Middle frontal gyrus (tissue), 1 donor: ENCODE data around the gene C10orf95.

ENCODE experiments used
- DNase-seq: peaks from one replicate; pipeline ENCODE4 v3.0.0-alpha.2; 2015; ENCODE audit warnings: low spot score; ENCODE audit errors: extremely low spot score

The C10orf95 gene

DNA sequence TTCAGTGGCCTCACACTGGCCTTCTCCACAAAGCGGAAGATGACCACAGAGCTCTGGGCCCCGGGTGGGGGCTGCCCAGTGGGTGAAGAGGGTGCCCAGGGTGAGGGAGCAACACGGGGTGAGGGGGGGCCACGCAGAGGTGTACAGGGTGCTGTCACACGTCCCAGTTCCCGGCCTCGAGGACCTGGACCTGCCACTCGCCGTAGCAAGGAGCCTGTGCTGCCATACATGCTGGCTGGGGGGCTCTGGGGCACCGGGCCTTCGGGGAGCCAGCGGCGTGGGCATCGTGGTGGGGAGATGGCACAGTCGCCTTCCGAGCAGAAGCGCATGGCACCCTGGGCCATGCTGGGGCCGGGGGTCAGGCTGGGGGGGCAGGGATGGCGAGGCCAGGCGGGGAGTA lies 34.6 kb downstream of the C10orf95 start:
- no peak for DNase-seq

DNA sequence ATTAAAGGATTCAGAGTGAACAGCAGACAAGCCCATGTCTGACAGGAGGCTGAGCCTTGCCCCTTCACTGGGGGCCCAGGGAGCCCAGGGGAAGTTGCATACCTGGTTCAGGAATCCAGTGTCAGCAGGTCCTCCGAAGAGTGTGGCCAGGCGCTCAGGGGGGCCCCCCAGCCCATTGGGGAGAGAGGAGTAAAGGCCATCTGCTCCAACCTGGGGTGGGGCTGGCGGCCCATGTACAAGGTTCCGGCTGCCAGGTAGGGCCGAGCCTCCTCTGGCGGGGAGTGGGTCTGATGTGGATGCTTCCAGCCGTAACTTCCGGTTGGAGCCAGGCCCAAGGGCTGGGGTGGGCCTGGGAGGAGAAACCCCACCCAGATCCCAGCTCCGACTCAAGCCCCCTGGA lies 35.1 kb downstream of the C10orf95 start:
- no peak for DNase-seq

DNA sequence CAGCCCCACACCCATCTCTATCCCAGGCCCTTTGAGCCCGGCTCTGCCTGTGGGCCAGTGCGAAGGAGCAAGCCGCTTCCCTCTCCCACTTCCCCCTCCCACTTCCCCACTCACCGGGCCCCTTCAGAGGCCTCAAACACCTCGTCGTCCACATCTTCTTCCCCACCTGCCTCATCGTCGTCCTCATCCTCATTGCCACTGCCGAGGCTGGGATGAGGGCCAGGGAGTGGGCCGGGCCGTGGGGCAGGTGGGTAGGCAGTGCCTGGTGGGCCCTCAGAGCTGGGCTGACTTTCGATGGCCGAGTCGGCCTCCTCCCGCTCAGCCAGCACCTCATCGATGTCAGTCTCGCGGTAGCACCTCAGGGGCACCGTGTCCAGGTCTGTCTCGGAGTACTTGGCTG lies 36.6 kb downstream of the C10orf95 start:
- no peak for DNase-seq

DNA sequence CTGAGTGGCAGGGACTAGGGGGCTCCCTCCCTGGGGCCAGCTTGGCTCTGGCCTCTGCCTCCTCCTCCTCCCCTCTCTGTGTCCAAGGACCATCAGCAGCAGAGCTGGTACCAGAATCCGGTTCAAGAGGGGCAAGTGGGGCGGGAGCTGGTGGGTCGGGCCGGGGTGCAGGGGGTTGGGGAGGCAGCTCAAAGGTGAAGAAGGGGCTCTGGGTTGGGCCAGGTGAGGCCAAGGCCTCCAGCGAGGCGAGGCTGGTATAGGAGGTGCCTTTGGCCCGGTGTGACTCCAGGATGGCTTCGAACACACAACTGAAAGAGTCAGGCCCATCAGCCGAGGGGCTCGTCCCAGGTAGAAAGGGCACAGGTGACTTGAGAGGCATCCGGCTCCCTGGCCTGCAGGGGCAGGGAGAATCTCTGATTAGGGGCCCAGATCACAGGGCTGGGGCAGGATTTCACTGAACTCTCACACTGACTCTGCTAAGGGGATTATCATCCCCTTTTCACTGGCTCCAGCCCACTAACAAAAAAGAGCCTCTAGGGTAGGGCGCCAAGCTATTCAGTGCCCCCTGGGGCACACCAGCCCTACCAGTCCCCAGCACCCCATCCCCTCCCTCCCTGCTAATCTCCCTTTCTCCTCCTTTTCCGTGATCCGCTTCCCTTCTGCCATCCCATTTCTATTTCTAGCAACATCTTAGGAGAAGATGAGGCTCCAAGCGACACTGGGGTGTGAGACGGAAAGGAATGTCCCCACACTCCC lies 37.4 kb downstream of the C10orf95 start:
- no peak for DNase-seq

DNA sequence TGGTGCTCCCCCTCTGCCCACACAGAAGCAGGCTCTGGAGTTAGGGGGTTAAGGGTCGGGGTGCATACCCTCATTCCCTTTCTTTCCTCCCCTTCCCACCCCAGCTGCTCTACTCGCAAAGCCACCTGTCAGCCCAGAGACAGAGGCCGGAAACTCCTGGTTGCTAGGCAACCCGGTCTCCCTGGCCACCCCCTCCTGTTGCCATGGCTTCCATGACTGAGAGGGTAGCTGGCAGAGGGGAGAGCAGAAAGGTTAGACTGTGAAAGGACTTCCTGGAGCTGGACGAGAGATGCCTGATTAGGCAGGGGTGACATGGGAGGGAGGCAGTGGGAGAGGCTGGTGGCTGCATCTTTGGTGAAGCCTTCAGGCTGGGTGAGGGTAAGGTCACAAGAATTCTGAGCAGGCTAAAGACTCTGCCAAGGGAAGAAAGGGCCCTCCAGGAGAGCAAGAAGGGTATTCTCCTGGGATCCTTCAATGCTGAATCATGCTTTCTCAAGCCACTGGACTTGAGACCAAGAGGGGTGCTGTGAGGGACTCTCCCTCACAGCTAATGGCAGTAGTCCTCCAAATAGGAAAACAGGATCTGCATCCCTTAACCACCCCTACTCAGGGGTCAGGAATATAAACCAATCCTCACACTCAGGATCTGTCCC lies 38.2 kb downstream of the C10orf95 start:
- DNase-seq = no peak

DNA sequence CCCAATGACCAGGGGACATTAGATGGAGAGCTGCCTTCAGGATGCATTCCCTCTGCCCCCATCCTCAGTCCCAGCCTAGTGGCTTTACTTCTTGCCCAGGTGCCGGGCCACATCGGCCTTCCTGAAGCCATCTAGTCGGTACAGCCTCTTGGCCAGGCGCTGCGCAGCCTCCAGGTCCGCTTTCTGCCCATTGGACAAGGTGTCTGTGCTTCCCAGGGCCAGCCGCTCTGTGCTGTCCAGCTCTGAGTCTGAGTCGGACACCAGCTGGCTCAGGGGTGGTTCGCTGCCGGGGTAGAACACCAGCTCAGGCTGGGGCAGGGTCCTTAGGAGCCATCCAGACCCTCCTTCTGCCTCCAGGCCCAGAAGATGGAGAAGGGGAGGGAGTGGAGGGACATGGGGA lies 39.0 kb downstream of the C10orf95 start:
- DNase-seq = no peak

DNA sequence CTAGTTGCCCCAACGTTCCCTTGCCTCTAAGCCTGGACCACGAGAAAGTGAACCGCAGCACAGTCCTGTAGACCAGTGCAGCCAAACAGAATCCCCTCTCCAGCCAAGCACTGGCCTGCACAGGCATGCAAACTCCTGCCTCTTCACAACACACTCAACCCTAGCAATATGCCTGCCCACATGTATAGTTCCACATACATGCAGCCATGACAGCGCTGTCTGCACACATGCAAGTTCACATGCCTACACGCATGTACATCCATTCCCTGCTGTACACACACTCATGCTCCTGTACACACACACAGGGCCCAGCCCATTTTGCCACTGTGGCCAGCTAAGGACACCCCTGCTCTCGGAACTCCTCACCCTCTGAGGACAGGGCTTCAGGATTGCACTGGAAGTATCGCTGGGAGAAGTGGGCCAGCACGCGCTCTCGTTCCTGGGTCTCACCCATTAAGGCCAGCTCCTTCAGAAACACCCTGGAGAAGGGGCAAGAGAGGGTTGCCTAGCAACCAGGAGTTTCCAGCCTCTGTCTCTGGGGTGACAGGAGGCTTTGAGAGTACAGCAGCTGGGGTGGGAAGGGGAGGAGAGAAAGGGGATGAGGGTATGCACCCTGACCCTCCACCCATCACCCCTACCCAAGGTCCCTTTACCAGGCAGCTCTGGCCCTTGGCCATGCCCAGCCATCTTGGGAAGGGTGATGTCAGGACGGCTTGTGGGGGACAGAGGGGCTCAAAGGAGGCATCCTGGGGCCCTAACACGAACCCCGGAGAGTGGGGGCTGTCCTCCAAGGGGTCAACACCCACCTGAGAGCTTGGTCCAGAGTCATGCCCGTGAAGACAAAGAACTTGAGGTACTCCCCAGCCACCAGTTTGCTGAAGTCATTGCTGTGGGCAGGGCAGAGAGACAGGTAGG lies 39.7 kb downstream of the C10orf95 start:
- DNase-seq = no peak

DNA sequence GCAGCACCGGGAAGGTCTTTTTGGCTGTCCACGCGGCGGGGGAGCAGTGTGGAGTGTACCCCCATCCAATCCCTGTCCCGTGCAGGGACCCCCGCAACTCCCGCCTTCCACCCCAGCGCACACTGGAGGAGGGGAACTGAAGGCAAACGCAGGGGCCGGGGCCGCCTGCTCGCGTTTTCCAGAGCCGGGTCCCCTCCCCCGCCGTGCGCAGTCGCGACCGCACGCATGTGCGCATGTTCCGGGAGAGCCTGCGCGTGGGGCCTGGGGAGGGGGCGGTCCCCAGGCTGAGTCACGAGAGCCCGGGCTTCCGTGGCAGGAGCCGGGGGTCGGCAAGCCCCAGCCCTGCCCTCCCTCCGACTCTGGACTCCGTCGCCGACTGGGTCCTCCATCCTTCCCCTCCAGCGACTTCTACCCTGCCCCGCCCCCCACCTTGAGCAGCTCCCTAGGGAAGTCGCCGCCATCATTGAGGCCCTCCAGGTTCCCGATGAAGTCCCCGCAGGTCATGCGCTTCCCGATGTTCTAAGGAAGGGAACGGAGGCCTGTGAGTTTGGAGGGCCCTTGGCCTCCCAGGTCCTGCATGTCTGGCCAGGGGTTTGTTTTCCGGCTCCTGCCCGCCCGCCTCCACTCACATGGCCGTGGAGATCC lies 40.8 kb downstream of the C10orf95 start:
- no peak for DNase-seq

DNA sequence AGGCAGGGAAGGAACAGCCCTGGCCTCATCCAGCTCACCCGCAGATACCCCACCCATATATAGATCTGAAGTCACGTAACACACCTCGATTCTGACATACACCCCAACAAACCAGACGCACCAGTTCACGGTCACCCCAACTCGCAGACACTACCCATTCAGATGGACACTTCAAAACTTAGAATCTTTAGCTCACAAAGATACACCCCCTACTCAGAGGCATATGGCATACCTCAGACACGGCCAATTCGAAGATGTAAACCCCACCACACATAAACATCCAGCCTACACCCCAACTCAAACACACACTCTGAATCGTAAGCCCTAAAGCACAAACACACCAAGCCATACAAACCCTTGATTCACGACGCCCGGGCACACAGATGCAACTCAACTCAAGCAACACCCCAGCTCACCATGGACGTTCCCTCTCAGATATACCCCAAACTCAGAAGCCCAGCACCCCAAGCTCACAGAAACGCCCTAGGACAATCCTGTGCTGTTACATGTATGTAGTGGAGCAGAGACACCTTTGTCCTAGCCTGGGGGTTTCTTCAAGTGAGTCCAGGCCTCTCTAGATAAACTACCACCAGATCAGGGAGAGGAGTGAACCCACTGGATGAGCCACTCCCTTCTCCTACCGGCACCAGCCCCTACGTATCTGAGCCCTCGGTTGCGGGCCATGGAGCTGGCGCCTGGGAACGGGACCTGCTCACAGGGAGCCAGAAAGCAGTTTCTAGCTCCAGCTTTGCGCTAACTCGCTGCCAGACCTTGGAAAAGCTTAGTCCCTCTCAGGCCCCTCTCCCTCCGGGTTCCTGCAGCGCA lies 41.5 kb downstream of the C10orf95 start:
- DNase-seq = no peak

DNA sequence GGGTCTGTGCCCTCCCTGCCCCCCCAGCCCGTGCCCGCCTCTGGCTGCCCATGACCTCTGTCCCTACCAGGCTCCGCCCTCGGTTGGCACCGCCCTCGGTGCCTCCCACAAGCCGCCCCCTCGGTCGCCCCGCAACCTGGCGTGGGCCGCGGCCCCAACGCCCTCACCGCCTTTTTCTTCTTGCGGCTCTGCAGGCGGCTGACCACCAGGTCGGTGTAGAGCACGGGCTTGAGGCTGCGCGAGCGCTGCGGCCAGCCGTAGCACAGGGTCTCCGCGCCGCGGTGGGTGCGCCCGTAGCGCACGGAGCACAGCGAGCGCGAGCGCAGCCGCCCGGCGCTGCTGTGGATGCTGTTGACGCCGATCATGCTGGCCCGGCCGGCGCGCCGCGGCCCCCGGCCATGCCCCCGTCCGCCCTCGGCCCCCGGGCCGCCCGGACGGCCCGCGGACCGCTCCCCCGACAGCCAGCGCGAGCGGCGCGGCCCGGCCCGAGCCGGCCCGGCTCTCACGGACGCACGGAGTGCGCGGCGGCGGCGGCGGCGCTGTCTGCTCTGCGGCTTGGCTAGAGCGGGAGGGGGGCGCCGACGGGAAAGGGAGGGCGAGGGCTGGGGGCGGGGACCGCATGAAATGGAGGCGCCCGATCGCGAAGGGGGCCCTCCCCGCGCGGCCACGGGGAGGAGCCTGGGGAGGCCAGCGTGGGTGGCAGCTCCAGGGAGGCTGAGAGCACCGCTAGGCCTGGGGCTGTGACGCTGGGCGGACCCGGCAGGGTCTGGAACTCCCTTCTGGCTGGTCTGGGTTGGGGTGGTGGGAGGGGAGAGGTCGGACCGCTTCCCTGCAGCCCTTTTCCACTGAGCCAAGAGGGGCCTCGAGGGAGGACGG lies 42.4 kb downstream of the C10orf95 start:
- DNase-seq = no peak

DNA sequence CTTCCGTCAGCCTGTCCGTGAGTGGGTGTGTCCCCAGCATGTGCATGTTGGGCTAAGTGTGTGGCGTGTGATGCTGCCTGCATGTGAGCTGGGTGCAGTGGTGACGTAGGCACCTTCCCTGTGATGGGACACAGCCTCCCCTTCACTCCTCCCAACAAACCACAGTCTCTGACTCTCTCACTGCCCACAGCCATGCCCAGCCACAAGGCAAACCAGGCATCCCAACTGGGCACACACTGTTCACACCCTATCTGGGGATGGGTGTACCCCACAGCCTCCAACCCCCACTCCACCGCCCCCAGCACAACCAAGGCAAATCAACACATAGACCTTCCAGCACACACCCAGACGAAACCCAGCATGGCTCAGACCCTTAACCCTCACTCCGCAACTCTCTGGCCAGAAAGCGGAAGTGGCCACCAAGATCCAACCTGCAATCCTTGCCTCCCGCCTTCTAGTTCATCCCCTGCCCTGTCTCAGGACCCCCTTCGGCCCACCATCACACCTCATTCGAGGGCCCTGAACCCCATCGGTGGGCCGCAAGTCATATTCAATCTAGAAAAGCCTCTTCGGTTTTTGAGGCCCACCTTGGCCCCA lies 43.1 kb downstream of the C10orf95 start:
- no peak for DNase-seq

DNA sequence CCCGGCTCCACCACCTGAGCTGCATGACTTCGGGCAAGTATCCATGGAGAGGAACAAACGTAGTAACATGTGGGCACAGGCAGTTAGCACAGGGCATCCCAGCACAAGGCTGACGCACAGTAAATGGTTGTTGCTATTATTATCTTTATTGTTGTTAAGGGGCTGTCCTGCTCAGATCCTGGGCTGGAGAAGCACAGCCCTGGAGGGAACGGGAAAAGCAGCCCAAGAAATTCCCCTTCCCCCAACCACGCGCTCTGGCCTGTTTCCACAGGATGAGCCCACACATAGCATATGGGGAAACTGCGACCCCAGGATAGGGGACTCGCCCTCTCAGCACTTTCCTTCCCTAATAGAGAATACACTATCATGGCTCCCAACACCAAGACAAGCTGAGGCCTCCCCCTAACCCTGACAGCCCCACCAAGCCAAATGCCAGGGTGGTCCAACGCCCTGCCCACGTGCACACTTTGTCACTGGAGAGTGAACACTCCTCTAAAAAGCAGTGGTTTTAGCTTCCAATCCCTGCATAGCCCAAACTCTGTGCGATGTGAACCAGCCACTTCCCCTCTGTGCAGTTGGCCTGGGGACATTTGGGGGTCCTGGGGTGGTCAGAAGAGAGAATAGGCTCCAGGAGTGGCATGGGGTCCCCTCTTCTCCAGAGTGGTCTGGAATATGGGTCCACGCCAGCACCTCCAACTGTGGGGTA lies 43.8 kb downstream of the C10orf95 start:
- no peak for DNase-seq

DNA sequence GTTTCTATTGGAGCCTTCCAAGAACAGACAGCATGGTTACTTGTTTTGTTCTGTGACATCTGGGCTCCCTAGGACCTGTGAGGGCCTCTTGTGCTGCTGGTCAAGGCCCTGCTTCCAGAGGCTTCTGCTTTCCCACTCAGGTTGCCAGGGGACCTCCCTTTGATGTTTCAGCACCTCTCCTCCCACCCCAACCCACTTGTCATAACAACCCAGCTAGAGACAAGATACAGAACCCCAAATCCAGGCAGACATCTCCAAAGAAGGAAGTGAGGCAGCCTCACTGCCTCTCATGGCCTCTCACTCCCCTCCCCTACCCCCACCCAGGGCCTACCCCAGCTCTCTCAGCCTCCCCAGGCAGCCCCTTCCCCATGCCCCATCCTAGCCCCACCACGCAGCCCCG lies 44.5 kb downstream of the C10orf95 start:
- no peak for DNase-seq

DNA sequence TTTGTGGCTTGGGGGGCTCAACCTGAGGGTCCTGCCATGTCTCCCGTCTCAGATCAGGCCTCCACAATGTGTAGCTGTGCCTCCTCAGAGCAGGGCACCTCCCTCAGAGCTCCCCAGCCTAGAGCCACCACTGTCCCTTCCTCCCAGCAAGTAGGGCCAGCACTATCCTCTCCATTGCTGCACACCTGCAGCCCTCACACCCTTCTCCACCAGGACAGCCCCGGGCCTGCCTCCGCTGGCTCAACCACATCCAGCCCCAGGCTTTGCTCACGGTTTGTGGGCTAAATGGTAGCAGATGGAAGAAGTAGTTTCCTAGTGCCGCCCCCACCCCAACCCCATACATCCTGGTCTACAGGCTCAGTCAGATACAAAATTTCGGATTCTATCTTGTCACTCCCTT lies 45.7 kb downstream of the C10orf95 start:
- DNase-seq = no peak

DNA sequence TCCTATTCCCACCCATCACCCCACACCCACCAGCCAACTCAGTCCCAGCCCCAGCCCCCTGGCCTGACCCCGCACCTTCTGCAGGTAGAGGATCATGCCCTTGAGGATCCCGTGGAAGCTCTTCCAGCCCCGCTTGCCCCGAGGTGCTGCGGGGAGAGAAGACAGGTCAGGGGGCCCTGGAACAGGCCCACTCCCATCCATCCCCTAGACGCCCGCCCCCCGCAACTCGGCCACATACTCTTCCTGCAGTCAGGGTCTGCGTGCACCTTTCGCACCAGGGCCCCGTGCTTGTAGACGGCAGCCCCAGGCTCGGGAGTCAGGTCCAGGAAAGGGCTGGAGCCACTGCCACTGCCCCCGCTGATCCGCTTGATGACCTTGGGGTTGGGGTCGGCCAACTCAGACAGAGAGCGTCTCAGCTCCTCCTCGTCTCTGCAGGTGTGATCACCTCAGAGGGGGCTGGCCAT lies 46.2 kb downstream of the C10orf95 start:
- no peak for DNase-seq

DNA sequence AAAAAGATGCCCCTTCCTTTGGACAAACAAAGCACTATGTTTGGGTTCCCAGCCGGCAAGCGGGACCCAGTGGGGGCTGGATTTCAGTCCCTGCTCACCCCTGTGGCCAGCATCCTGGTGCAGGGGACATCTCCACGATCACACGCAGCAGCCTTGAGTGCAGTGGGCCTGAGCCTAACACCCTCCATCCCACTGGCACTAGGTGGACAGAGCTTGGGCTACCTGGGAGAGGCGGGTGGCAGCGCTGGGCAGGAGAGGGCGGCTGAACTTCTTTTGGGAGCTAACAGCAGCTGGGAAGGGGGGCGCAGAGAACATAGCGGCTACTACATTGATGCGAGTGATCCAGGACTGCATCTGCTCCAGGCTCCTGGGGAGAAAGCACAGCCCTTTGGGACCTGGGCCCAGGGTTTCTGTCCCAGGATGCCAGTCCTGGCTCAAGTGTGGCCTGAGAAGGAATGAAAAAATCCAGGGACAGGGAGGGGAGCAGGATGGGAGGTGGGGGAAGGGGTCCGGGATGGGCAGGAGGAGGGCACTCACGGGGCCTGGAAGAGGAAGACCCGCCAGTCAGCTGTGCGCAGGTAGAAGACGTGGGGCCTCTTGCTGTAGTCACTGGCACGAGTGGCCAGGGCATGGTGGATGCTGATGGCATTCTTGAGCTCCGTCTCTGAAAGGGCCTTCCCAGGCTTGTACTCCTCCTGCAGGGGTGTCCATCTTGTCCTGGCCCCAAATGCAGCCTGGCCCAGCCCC lies 46.8 kb downstream of the C10orf95 start:
- no peak for DNase-seq

DNA sequence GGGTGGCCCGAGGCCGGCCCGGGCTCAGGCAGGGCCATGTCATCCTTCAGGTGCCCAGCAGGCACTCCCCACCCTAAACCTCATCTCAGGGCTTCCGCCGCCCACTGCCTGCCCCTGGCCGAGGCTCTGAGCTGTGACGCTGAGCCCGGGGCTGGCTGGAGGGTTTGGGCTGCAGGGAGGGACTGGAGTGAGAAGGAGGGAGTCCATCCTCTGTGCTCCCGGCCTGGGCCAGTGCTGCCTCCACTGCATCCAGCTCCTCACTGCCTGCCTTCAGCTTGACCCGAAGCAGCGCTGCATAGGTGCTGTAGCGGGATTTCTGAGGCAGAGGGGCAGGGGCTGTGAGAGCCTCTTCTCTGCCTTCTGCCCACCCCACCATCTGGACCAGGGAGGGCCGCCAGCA lies 48.2 kb downstream of the C10orf95 start:
- DNase-seq = no peak

DNA sequence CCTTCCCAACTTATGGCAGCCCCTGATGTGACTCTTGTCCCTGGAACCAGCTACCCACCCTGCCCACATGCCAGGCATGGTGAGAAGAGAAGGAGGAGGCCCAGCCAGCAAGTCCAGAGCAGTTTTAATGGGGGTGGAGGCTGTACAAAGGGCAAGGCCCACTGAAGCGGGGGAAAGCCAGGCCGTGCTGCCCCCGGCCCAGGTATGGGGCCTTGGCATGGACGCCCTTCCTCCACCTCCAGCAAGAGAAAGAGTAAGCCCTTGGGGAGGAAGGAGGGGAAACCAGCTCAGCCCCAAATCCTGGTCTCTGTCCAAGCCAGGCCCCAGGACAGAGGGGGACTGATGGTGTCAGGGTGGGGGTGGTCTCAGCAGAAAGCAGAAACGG lies 48.8 kb downstream of the C10orf95 start:
- DNase-seq = no peak
